Trophoblast cell (in vitro differentiated cells and primary cell): ENCODE results near the gene PAGE5. TPM values are rescaled to one million over a fixed set of nuclear protein-coding genes. Genes with fewer than 3 reads are reported as not detected.
A peak's percentile ranks its signal among the peaks of the same experiment; 100 is the strongest.

Experiments
- DNase-seq, 2 donors: peaks; one replicate each; pipeline ENCODE4 v3.0.0-alpha.2; 2016
- H2AFZ ChIP-seq: 2 replicates; pipeline ENCODE4 v1.6.1; 2013; ENCODE audit warnings: low read length, moderate library complexity, mild to moderate bottlenecking; ENCODE audit not compliant: insufficient read depth, poor library complexity
- H2AK5ac ChIP-seq: 2 replicates; pipeline ENCODE4 v1.6.1; 2013; ENCODE audit warnings: mild to moderate bottlenecking, low read length
- H2BK120ac ChIP-seq: 2 replicates; pipeline ENCODE4 v1.6.1; 2013; ENCODE audit warnings: low read length, mild to moderate bottlenecking, moderate library complexity; ENCODE audit not compliant: insufficient read depth, poor library complexity
- H2BK12ac ChIP-seq: 2 replicates; pipeline ENCODE4 v1.6.1; 2013; ENCODE audit warnings: mild to moderate bottlenecking, low read length, moderate library complexity
- H2BK5ac ChIP-seq: 2 replicates; pipeline ENCODE4 v1.6.1; 2013; ENCODE audit warnings: low read length, low read depth, moderate library complexity, mild to moderate bottlenecking; ENCODE audit not compliant: poor library complexity
- H3K14ac ChIP-seq: 2 replicates; pipeline ENCODE4 v1.6.1; 2013; ENCODE audit warnings: mild to moderate bottlenecking, low read length
- H3K18ac ChIP-seq: 2 replicates; pipeline ENCODE4 v1.6.1; 2013; ENCODE audit warnings: mild to moderate bottlenecking, low read length
- H3K23ac ChIP-seq: 2 replicates; pipeline ENCODE4 v1.6.1; 2013; ENCODE audit warnings: low read length
- H3K27ac ChIP-seq: 2 replicates; pipeline ENCODE4 v1.5.1; 2013; ENCODE audit warnings: low read depth, mild to moderate bottlenecking, inconsistent platforms, low read length, moderate library complexity
- H3K27me3 ChIP-seq: 2 replicates; pipeline ENCODE4 v1.6.1; 2013; ENCODE audit warnings: inconsistent platforms, mild to moderate bottlenecking, low read length, moderate library complexity; ENCODE audit not compliant: insufficient read depth
- H3K36me3 ChIP-seq, 2 experiments: 1 replicate in 1 of 2; 2 replicates in 1 of 2; pipeline ENCODE4 v1.6.1; 2013; ENCODE audit warnings: low read length in 2 of 2, mild to moderate bottlenecking in 2 of 2, moderate library complexity in 1 of 2; ENCODE audit not compliant: insufficient read depth in 2 of 2, control insufficient read depth in 1 of 2
- H3K4ac ChIP-seq: 2 replicates; pipeline ENCODE4 v1.6.1; 2013; ENCODE audit warnings: low read depth, mild to moderate bottlenecking, low read length, moderate library complexity
- H3K4me1 ChIP-seq, 2 experiments: 1 replicate in 1 of 2; 2 replicates in 1 of 2; pipeline ENCODE4 v1.6.1; 2013; ENCODE audit warnings: low read length in 2 of 2, mild to moderate bottlenecking in 2 of 2, moderate library complexity in 1 of 2; ENCODE audit not compliant: insufficient read depth in 2 of 2, control insufficient read depth in 1 of 2
- H3K4me2 ChIP-seq: 2 replicates; pipeline ENCODE4 v1.6.1; 2013; ENCODE audit warnings: inconsistent platforms, mild to moderate bottlenecking, low read length, moderate library complexity
- H3K4me3 ChIP-seq: 2 replicates; pipeline ENCODE4 v1.5.1; 2013; ENCODE audit warnings: mild to moderate bottlenecking, low read depth, low read length, inconsistent platforms
- H3K79me1 ChIP-seq: one replicate; pipeline ENCODE4 v1.6.1; 2013; ENCODE audit warnings: low read length
- H3K79me2 ChIP-seq: 2 replicates; pipeline ENCODE4 v1.6.1; 2013; ENCODE audit warnings: low read length, mild to moderate bottlenecking; ENCODE audit not compliant: control insufficient read depth, insufficient read depth, poor library complexity
- H3K9ac ChIP-seq: 2 replicates; pipeline ENCODE4 v1.6.1; 2013; ENCODE audit warnings: mild to moderate bottlenecking, low read length
- H3K9me3 ChIP-seq: 2 replicates; pipeline ENCODE4 v1.6.1; 2013; ENCODE audit warnings: low read depth, mild to moderate bottlenecking, control low read depth, inconsistent platforms, low read length; ENCODE audit not compliant: insufficient read depth
- H4K12ac ChIP-seq: 2 replicates; pipeline ENCODE4 v1.6.1; 2013; ENCODE audit warnings: low read depth, mild to moderate bottlenecking, low read length, moderate library complexity
- H4K8ac ChIP-seq: 2 replicates; pipeline ENCODE4 v1.6.1; 2013; ENCODE audit warnings: low read depth, mild to moderate bottlenecking, low read length, moderate library complexity
- H4K91ac ChIP-seq: one replicate; pipeline ENCODE4 v1.6.1; 2013; ENCODE audit warnings: low read depth, mild to moderate bottlenecking, low read length, moderate library complexity
- WGBS: extraction: QIAGEN DNeasy Blood & Tissue Kit; methylation state at CpG from one replicate; pipeline ENCODE4 v1.1.7; 2013; ENCODE audit warnings: missing lambda C conversion rate; ENCODE audit not compliant: insufficient read length, insufficient coverage; ENCODE audit errors: extremely low coverage; 5-methylcytosine and 5-hydroxymethylcytosine counted together
- polyA plus RNA-seq: library from polyadenylated mRNA; stranded (reverse); fragments of 200-250 nt; gene quantifications from 2 replicates; pipeline ENCODE4 v1.2.3, GENCODE V29; 2013

Gene PAGE5, protein sequence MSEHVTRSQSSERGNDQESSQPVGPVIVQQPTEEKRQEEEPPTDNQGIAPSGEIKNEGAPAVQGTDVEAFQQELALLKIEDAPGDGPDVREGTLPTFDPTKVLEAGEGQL
- polyA plus RNA-seq, result not detected in 2 replicates

DNA sequence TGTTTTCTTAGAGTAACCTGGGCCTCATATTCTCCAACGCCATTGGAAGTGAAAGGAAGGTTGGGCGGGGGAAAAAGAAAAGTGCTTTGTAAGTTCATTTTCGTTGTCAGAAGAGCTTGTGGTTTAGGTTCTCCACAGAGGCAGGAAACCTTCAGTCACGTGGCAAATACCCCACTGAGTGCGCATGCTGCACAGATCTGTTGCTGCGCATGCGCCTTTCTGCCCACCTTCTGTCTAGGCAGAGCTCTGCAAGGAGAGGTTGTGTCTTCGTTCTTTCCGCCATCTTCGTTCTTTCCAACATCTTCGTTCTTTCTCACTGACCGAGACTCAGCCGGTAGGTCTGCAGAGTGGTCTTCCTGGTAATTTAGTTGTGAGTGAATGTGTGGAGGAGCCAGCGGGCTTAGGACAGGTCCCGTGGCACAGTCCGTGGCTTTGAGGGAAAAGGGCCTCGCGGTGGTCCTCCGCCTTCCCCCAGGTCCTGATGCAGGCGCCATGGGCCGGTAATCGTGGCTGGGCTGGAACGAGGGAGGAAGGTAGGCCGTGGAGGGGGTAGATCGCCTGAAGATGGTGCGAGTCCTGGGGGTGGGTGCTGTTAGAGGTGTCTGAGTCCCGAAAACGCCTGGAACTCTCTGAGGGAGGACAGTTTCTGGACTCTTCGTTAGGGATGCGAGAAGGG lies at the start of gene PAGE5:
TSS of gene PAGE5 (plus strand) at position 228 of the 676 bp plus-strand sequence. CDS start 1,037 bp downstream, outside the sequence.
- peaks cover 7% of the 10 kb centered on the region for H3K9me3 ChIP-seq
- no peak within 1 kb of the TSS for H2BK120ac ChIP-seq
- no peak within 1 kb of the TSS for H2BK12ac ChIP-seq
- H2AK5ac ChIP-seq, result no peak within 1 kb of the TSS
- no peaks in the 10 kb centered on the region for H3K79me2 ChIP-seq
- no peak within 1 kb of the TSS for H3K4me3 ChIP-seq
- H3K23ac ChIP-seq, result no peak within 1 kb of the TSS
- H3K14ac ChIP-seq, result no peak within 1 kb of the TSS
- no peaks in the 10 kb centered on the region for H3K79me1 ChIP-seq
- no peak within 1 kb of the TSS for H4K91ac ChIP-seq
- no peak within 1 kb of the TSS for H4K12ac ChIP-seq
- H2BK5ac ChIP-seq, result no peak within 1 kb of the TSS
- no peak within 1 kb of the TSS for H3K9ac ChIP-seq
- WGBS, result no CpG with 5 or more reads among the region's 30 CpGs
- H3K18ac ChIP-seq, result no peak within 1 kb of the TSS
- no peaks in the 10 kb centered on the region for H3K27me3 ChIP-seq
- no peak within 1 kb of the TSS for H3K4ac ChIP-seq
- H3K36me3 ChIP-seq, result no peaks in the 10 kb centered on the region
- no peak within 1 kb of the TSS for H3K4me2 ChIP-seq
- H3K27ac ChIP-seq, result no peak within 1 kb of the TSS
- no peak for DNase-seq
- H3K4me1 ChIP-seq, result no peaks in the 10 kb centered on the region
- no peak within 1 kb of the TSS for H2AFZ ChIP-seq
- no peak within 1 kb of the TSS for H4K8ac ChIP-seq

DNA sequence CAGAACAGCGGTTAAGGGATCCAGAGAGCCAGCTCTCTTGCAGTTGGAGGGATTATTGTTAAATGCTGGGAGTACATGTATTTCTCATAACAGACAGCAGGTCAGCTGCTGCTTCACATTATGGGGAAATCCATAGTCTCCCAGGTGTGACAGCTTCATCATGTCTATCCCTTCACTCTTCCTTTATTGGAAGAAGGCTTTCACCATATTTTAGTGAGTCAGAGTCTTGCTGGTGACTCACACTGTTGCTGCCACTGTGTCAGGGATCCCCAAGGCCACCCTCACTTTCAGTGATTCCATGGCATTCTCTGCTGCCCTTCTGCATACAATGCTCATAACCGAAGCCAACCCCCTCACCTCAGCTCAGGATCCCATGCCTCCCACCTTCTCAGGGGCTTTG lies 32.9 kb upstream of the PAGE5 start:
- no peak overlapping the region for H3K4me3 ChIP-seq
- H3K14ac ChIP-seq, result no peak overlapping the region
- H3K4me2 ChIP-seq, result no peak overlapping the region
- H2AK5ac ChIP-seq, result no peak overlapping the region
- no peaks in the 10 kb centered on the region for H3K27me3 ChIP-seq
- H2AFZ ChIP-seq, result no peak overlapping the region
- no peak overlapping the region for H3K9ac ChIP-seq
- no CpG with 5 or more reads among the region's 2 CpGs for WGBS
- no peaks in the 10 kb centered on the region for H3K79me1 ChIP-seq
- peaks cover 8% of the 10 kb centered on the region for H3K9me3 ChIP-seq
- H3K79me2 ChIP-seq, result no peaks in the 10 kb centered on the region
- H4K91ac ChIP-seq, result no peak overlapping the region
- H2BK120ac ChIP-seq, result no peak overlapping the region
- H4K12ac ChIP-seq, result no peak overlapping the region
- H2BK5ac ChIP-seq, result no peak overlapping the region
- H4K8ac ChIP-seq, result no peak overlapping the region
- H3K18ac ChIP-seq, result no peak overlapping the region
- no peak overlapping the region for H2BK12ac ChIP-seq
- H3K27ac ChIP-seq, result no peak overlapping the region
- no peak overlapping the region for H3K4ac ChIP-seq
- H3K4me1 ChIP-seq, result no peaks in the 10 kb centered on the region
- H3K36me3 ChIP-seq, result no peaks in the 10 kb centered on the region
- H3K23ac ChIP-seq, result no peak overlapping the region
- peak in 1 of 2 donors; percentile 4 for DNase-seq

DNA sequence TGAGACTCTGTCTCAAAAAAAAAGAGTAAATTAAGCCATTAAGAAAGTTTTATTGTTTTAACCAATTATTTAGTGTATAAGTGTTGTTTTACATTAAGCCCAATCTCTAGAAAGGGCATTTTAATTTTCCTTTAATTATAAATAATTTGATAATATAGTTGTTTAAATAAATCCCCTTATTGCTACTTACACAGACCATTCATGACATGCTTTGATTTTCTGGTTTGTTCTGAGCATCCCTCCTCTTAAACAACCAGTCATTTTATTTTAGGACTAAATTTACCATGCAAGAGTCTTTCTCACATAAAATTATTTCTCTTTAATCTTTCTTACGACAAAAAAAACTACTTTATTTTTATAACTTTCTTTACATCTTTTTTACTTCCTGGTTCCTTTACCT lies 23.5 kb upstream of the PAGE5 start:
- Histone ChIP-seq H2BK120ac (no peak overlapping the region), H3K4me3 (no peak overlapping the region), H2BK12ac (no peak overlapping the region), H3K27ac (no peak overlapping the region), H4K91ac (no peak overlapping the region), H4K8ac (no peak overlapping the region), H3K4me1 (no peaks in the 10 kb centered on the region), H3K14ac (no peak overlapping the region), H2AFZ (no peak overlapping the region), H3K79me2 (no peaks in the 10 kb centered on the region), H3K18ac (no peak overlapping the region), H3K9ac (no peak overlapping the region), H3K9me3 (no peaks in the 10 kb centered on the region), H2AK5ac (no peak overlapping the region), H3K79me1 (no peaks in the 10 kb centered on the region), H3K36me3 (no peaks in the 10 kb centered on the region), H2BK5ac (no peak overlapping the region), H3K4me2 (no peak overlapping the region), H3K27me3 (no peaks in the 10 kb centered on the region), H3K4ac (no peak overlapping the region), H4K12ac (no peak overlapping the region), H3K23ac (no peak overlapping the region)
- no peak for DNase-seq
- WGBS, result 100% methylated on average over 1 of the region's 1 CpG

DNA sequence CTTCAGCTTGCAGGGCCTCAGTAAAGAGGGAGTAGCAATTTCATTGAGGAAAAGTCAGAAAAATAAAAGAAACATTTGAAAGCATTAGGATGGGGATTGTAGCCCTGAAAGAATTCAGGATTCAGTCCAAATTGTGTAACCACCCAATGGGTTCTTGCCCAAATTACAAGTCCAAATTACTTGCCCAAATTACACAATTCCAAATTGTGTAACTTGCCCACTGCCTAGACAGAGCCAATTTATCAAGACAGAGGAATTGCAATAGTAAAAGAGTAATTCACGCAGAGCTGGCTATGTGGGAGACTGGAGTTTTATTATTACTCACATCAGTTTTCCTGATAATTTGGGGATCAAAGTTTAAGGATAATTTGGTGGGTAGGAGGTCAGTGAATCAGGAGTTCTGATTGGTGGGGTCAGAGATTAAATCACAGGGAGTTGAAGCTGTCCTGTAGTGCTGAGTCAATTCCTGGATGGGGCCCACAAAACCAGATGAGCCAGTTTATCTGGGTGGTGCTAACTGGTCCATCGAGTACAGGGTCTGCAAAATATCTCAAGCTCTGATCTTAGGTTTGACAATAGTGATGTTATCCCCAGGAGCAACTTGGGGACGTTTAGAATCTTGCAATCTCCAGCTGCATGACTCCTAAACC lies 18.1 kb upstream of the PAGE5 start:
- Histone ChIP-seq H3K4me2 (no peak overlapping the region), H3K36me3 (no peaks in the 10 kb centered on the region), H3K14ac (no peak overlapping the region), H3K4ac (no peak overlapping the region), H3K4me3 (no peak overlapping the region), H3K23ac (no peak overlapping the region), H3K18ac (no peak overlapping the region), H2AFZ (no peak overlapping the region), H3K9ac (no peak overlapping the region), H4K91ac (no peak overlapping the region), H4K8ac (no peak overlapping the region), H3K9me3 (no peaks in the 10 kb centered on the region), H2AK5ac (no peak overlapping the region), H4K12ac (no peak overlapping the region), H3K27ac (no peak overlapping the region), H2BK5ac (no peak overlapping the region), H3K79me1 (no peaks in the 10 kb centered on the region), H2BK120ac (no peak overlapping the region), H3K27me3 (no peaks in the 10 kb centered on the region), H2BK12ac (no peak overlapping the region), H3K79me2 (no peaks in the 10 kb centered on the region), H3K4me1 (no peaks in the 10 kb centered on the region)
- WGBS, result no CpG with 5 or more reads among the region's 3 CpGs
- peak; percentile 29 to 72 for DNase-seq
